IPS-20b (cell line): ENCODE measurements around the gene PPP1R9A.
A peak's percentile ranks its signal among the peaks of the same experiment; 100 is the strongest.

Experiments
- H3K27ac ChIP-seq: one replicate; pipeline ENCODE4 v1.5.1; 2013; ENCODE audit warnings: low read length
- H3K27me3 ChIP-seq: 2 replicates; pipeline ENCODE4 v1.6.1; 2013; ENCODE audit warnings: mild to moderate bottlenecking, low read length, inconsistent platforms; ENCODE audit not compliant: insufficient read depth
- H3K36me3 ChIP-seq: 2 replicates; pipeline ENCODE4 v1.6.1; 2013; ENCODE audit warnings: low read depth, mild to moderate bottlenecking, inconsistent platforms, low read length, moderate library complexity; ENCODE audit not compliant: insufficient read depth
- H3K4me1 ChIP-seq: 2 replicates; pipeline ENCODE4 v1.6.1; 2013; ENCODE audit warnings: mild to moderate bottlenecking, control low read depth, inconsistent platforms, low read length, moderate library complexity; ENCODE audit not compliant: insufficient read depth
- H3K4me3 ChIP-seq: 2 replicates; pipeline ENCODE4 v1.5.1; 2013; ENCODE audit warnings: mild to moderate bottlenecking, low read length, inconsistent platforms
- H3K9ac ChIP-seq: 2 replicates; pipeline ENCODE4 v1.6.1; 2013; ENCODE audit warnings: low read depth, mild to moderate bottlenecking, inconsistent platforms, low read length, moderate library complexity
- H3K9me3 ChIP-seq: 2 replicates; pipeline ENCODE4 v1.6.1; 2013; ENCODE audit warnings: mild to moderate bottlenecking, low read depth, low read length, inconsistent platforms; ENCODE audit not compliant: insufficient read depth

Gene PPP1R9A

DNA sequence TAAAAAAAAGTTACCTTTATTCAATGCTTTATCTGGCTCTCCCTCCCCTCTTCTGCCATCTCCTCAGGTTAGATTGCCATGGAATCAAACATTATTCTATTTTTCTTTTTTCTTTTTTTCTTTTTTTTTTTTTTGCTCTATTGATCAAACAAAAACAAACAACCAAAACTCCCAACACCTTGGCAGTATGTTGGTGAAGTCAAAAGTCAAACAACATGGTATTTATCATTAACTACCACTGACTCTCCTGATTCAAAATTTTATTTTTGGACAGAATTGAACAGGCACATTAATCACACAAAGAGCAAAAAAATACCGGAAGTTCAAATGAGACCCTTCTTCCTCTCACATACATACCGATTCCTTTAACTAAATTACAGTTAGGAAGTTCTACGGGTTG lies 410.6 kb downstream of the PPP1R9A start:
- no peak overlapping the region for H3K27ac ChIP-seq

DNA sequence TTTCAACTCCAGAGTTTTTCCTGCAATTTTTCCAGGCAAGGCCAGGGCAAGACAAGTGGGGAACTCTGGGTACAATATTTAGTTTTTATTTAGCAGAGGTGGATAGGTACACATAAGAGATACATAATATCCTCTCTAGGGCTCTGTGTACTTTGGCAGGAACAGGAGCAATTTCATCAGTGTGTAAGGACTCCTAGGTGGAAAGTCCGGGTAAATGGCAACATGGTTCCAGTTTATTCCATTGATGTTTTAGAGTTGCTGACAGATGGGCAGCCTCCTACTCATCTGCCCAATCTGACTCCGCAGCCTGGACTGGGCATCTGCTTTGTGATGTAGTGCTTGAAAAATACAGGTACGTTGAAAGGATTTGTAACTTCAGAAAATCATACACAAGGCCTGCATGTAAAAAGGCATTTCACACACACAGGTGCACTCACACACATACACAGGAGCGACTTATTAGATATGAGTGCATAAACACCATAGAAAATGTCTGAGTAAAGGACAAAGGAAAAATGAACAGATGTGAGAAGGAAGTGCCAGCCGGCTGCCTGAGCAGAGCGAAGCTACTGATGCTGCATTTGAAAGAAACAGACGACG lies 411.2 kb downstream of the PPP1R9A start:
- Histone ChIP-seq H3K9me3 (no peaks in the 10 kb centered on the region), H3K4me3 (no peak overlapping the region), H3K27ac (no peak overlapping the region)

More for the DNA sequence above, 410.6 kb downstream of the PPP1R9A start:
- Histone ChIP-seq H3K27me3 (no peaks in the 10 kb centered on the region), H3K4me1 (no peaks in the 10 kb centered on the region), H3K4me3 (no peak overlapping the region), H3K9me3 (no peaks in the 10 kb centered on the region), H3K36me3 (no peaks in the 10 kb centered on the region), H3K9ac (no peak overlapping the region)

DNA sequence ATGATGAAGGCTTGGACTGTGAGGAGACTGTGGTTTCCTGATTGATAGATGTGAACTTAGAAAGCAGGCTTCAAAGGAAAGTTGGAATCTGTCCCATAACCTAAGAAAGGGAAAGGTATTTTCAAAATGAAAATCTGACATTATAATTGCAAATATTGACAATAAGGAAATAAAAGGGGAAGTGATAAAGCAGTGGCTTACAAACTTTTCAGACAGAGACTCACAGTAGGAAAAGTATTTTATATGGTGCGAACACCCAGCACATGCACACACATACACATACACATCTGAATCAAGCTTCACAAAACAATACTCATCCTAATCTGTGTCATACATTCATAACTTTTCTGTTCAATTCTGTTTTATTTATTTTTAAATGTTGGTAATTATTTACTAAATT lies 412.2 kb downstream of the PPP1R9A start:
- Histone ChIP-seq H3K36me3 (no peaks in the 10 kb centered on the region), H3K27ac (no peak overlapping the region), H3K9ac (no peak overlapping the region), H3K4me3 (no peak overlapping the region), H3K9me3 (no peaks in the 10 kb centered on the region), H3K4me1 (peaks cover 3% of the 10 kb centered on the region; the same call in 1 of the 2 replicates), H3K27me3 (peaks cover 12% of the 10 kb centered on the region)

More for the DNA sequence above, 411.2 kb downstream of the PPP1R9A start:
- H3K4me1 ChIP-seq: no peaks in the 10 kb centered on the region
- H3K9ac ChIP-seq: no peak overlapping the region
- no peaks in the 10 kb centered on the region for H3K36me3 ChIP-seq
- peaks cover 2% of the 10 kb centered on the region; the same call in 1 of the 2 replicates for H3K27me3 ChIP-seq

DNA sequence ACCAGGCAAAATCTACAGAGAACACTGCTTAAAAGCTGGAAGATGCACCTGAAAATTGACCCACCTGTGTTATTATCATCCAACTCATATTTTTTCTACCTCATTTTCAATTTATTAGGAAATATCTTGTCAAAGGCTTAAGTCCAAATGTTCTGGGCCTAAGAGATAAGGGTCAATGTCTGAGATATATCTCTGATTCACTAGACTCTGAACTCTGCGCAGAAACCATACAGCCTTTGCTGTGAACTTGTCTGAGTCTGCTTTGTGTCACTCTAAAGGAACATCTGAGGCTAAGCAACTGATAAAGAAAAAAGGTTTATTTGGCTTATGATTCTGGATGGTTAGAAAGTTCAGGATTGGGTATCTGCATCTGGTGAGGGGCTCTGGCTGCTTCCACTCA lies 413.3 kb downstream of the PPP1R9A start:
- Histone ChIP-seq H3K27me3 (peaks cover 23% of the 10 kb centered on the region), H3K4me1 (peaks cover 3% of the 10 kb centered on the region; the same call in 1 of the 2 replicates), H3K27ac (no peak overlapping the region), H3K4me3 (no peak overlapping the region), H3K9ac (no peak overlapping the region), H3K36me3 (no peaks in the 10 kb centered on the region), H3K9me3 (no peaks in the 10 kb centered on the region)

DNA sequence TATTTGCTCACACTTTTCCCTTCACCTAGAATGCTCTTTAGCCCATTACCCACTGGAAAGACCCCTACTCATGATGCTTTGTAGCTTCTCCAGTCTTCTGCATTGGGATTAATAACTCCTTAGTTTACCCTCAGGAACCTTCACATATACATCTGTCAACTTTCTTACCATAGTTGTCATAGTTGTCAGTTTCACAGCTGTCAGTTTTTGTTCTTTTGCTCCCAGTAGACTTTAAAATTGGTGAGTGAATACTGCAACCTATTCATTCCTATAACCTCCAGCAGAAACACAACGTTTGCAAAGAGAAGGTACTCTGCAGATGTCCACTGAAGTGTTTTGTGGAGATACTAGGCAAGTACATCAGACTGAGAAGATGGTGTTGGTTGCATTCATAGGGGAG lies 414.3 kb downstream of the PPP1R9A start:
- Histone ChIP-seq H3K36me3 (no peaks in the 10 kb centered on the region), H3K4me3 (no peak overlapping the region), H3K9ac (no peak overlapping the region), H3K27me3 (peaks cover 25% of the 10 kb centered on the region), H3K4me1 (peaks cover 3% of the 10 kb centered on the region; the same call in 1 of the 2 replicates), H3K9me3 (no peaks in the 10 kb centered on the region), H3K27ac (no peak overlapping the region)

- H3K9me3 ChIP-seq: no peaks in the 10 kb centered on the region
- H3K4me3 ChIP-seq: no peak overlapping the region
- H3K36me3 ChIP-seq: no peaks in the 10 kb centered on the region
- peaks cover 25% of the 10 kb centered on the region for H3K27me3 ChIP-seq
- H3K4me1 ChIP-seq: peaks cover 3% of the 10 kb centered on the region; the same call in 1 of the 2 replicates
- H3K9ac ChIP-seq: no peak overlapping the region
- no peak overlapping the region for H3K27ac ChIP-seq
Observed at GRCh38 chr7:95322396-95322795, 415.0 kb downstream of the PPP1R9A start.

DNA sequence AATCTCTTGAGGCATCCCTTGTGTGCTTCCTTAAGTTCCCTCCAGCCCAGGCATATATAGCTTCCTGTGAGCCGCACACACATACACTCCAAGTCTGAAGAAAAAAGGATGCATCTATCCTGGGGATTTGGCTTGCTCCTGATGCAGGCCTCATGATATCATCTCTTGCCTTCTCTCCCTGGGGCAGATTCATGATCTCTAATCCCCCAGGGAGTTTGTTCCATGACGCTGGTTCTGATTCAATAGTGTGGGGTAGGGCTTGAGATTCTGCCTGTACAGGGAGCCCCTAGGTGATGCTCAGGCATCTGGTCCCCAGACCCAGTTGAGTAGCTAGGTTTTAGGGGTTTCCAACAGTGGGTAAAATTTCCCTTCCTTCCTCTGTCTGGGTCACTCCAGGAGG lies 415.5 kb downstream of the PPP1R9A start:
- no peak overlapping the region for H3K27ac ChIP-seq
- no peaks in the 10 kb centered on the region for H3K36me3 ChIP-seq
- no peak overlapping the region for H3K4me3 ChIP-seq
- H3K9me3 ChIP-seq: no peaks in the 10 kb centered on the region
- peaks cover 25% of the 10 kb centered on the region for H3K27me3 ChIP-seq
- H3K4me1 ChIP-seq: peaks cover 3% of the 10 kb centered on the region; the same call in 1 of the 2 replicates
- H3K9ac ChIP-seq: no peak overlapping the region

GRCh38 chr7:95323410-95324129 lies 416.2 kb downstream of the PPP1R9A start:
- Histone ChIP-seq H3K9ac (peak overlapping the region; percentile 44; the same call in 1 of the 2 replicates), H3K27me3 (peaks cover 25% of the 10 kb centered on the region), H3K4me1 (peaks cover 3% of the 10 kb centered on the region; the same call in 1 of the 2 replicates), H3K9me3 (no peaks in the 10 kb centered on the region), H3K36me3 (no peaks in the 10 kb centered on the region), H3K4me3 (peak overlapping the region; percentile 61; the same call in 1 of the 2 replicates), H3K27ac (no peak overlapping the region)

- Histone ChIP-seq H3K9me3 (no peaks in the 10 kb centered on the region), H3K36me3 (no peaks in the 10 kb centered on the region), H3K4me3 (peak within 1 kb of the TSS; percentile 61), H3K9ac (peak within 1 kb of the TSS; percentile 44; the same call in 1 of the 2 replicates), H3K4me1 (peaks cover 3% of the 10 kb centered on the region; the same call in 1 of the 2 replicates), H3K27ac (no peak within 1 kb of the TSS), H3K27me3 (peaks cover 25% of the 10 kb centered on the region)
Observed at GRCh38 chr7:95324431-95324830, 417.0 kb downstream of the PPP1R9A start, which contains the start of gene PON1. TSS of gene PON1 (minus strand) at chr7:95324532. CDS start at chr7:95324475, 57 bp downstream.

- Histone ChIP-seq H3K4me1 (peaks cover 13% of the 10 kb centered on the region; the same call in 1 of the 2 replicates), H3K4me3 (no peak overlapping the region)
Observed at GRCh38 chr7:95327356-95327755, 420.0 kb downstream of the PPP1R9A start.

GRCh38 chr7:95330204-95330960 lies 423.0 kb downstream of the PPP1R9A start:
- peaks cover 5% of the 10 kb centered on the region; the same call in 1 of the 2 replicates for H3K27me3 ChIP-seq
- H3K36me3 ChIP-seq: no peaks in the 10 kb centered on the region
- H3K9me3 ChIP-seq: no peaks in the 10 kb centered on the region
- no peak overlapping the region for H3K9ac ChIP-seq
- H3K4me3 ChIP-seq: no peak overlapping the region
- peaks cover 10% of the 10 kb centered on the region; the same call in 1 of the 2 replicates for H3K4me1 ChIP-seq
- no peak overlapping the region for H3K27ac ChIP-seq

More at GRCh38 chr7:95327356-95327755, 420.0 kb downstream of the PPP1R9A start:
- H3K36me3 ChIP-seq: no peaks in the 10 kb centered on the region
- no peaks in the 10 kb centered on the region for H3K9me3 ChIP-seq
- H3K27ac ChIP-seq: no peak overlapping the region
- H3K27me3 ChIP-seq: peaks cover 25% of the 10 kb centered on the region
- no peak overlapping the region for H3K9ac ChIP-seq
